HFFc6 (cell line): ENCODE data around the gene HMGB1. TPM values are rescaled to one million over a fixed set of nuclear protein-coding genes. Genes with fewer than 3 reads are reported as not detected.
A peak's percentile ranks its signal among the peaks of the same experiment; 100 is the strongest.
"Not testable (repeated sequence)": the region's sequence is repeated elsewhere in the genome, so short reads cannot be mapped to it uniquely, and the experiment has no call there.

Source experiments
- DNase-seq: peaks from one replicate; pipeline ENCODE4 v3.0.0-alpha.2; 2018
- H3K27ac Mint-ChIP-seq: 2 replicates; pipeline ENCODE4 v1.8.0; 2020; ENCODE audit warnings: mild to moderate bottlenecking, mixed read lengths
- H3K27me3 Mint-ChIP-seq: 2 replicates; pipeline ENCODE4 v1.8.0; 2021; ENCODE audit warnings: mild to moderate bottlenecking, moderate library complexity, mixed read lengths; ENCODE audit not compliant: insufficient read depth
- H3K36me3 Mint-ChIP-seq: 2 replicates; pipeline ENCODE4 v1.8.0; 2021; ENCODE audit warnings: low read depth, mixed read lengths
- H3K4me1 Mint-ChIP-seq: 2 replicates; pipeline ENCODE4 v1.8.0; 2020; ENCODE audit warnings: low read depth, mixed read lengths
- H3K4me3 Mint-ChIP-seq: 2 replicates; pipeline ENCODE4 v1.8.0; 2020; ENCODE audit warnings: mild to moderate bottlenecking, moderate library complexity, mixed read lengths
- H3K9me3 Mint-ChIP-seq: 2 replicates; pipeline ENCODE4 v1.8.0; 2020; ENCODE audit warnings: mild to moderate bottlenecking, mixed read lengths
- CTCF ChIP-seq: fragments of 200-600 bp; sonication (generic); IDR thresholded peaks from 2 replicates; pipeline ENCODE4 v1.5.0; 2021; ENCODE audit warnings: antibody characterized with exemption, mild to moderate bottlenecking
- total RNA-seq, 6 experiments: library from RNA; stranded (reverse); fragmentation: NEBNext Ultra II Directional; extraction: Animal tissue kit (Norgen Biotek cat#: 25700); gene quantifications; 2 replicates in 1 of 6; 3 replicates in 5 of 6; pipeline ENCODE4 v1.2.3, GENCODE V29; 2021

The HMGB1 gene
- total RNA-seq, 6 experiments from 2014 or later, result 259 to 434 (median 377) TPM

GRCh38 chr13:30456290-30456689 lies 9.4 kb downstream of the HMGB1 start:
- Mint-ChIP-seq H3K36me3 (peaks cover 10% of the 10 kb centered on the region), H3K9me3 (no peaks in the 10 kb centered on the region), H3K27ac (peak overlapping the region; percentile 12), H3K4me1 (peaks cover 2% of the 10 kb centered on the region), H3K4me3 (no peak overlapping the region), H3K27me3 (no peaks in the 10 kb centered on the region; the same call in 1 of the 2 replicates)
- TF ChIP-seq CTCF, result no peak
- DNase-seq, result no peak

GRCh38 chr13:30454991-30455390 lies 10.7 kb downstream of the HMGB1 start:
- H3K27ac Mint-ChIP-seq, result no peak overlapping the region
- peaks cover 8% of the 10 kb centered on the region; the same call in 1 of the 2 replicates for H3K36me3 Mint-ChIP-seq
- no peak overlapping the region for H3K4me3 Mint-ChIP-seq
- H3K27me3 Mint-ChIP-seq, result no peaks in the 10 kb centered on the region; the same call in 1 of the 2 replicates
- DNase-seq, result no peak
- TF ChIP-seq CTCF, result no peak
- H3K9me3 Mint-ChIP-seq, result no peaks in the 10 kb centered on the region
- no peaks in the 10 kb centered on the region for H3K4me1 Mint-ChIP-seq

- no peak overlapping the region for H3K27ac Mint-ChIP-seq
- no peak overlapping the region for H3K4me3 Mint-ChIP-seq
- no peaks in the 10 kb centered on the region for H3K4me1 Mint-ChIP-seq
- H3K9me3 Mint-ChIP-seq, result no peaks in the 10 kb centered on the region
- peaks cover 2% of the 10 kb centered on the region; the same call in 1 of the 2 replicates for H3K36me3 Mint-ChIP-seq
- peak; percentile 20 for DNase-seq
- TF ChIP-seq CTCF, result peak; percentile 63
- H3K27me3 Mint-ChIP-seq, result no peaks in the 10 kb centered on the region; the same call in 1 of the 2 replicates
Measured at GRCh38 chr13:30453727-30454126, 12.0 kb downstream of the HMGB1 start.

- not testable (repeated sequence) for H3K9me3 Mint-ChIP-seq, H3K27ac Mint-ChIP-seq, H3K27me3 Mint-ChIP-seq, H3K4me3 Mint-ChIP-seq, H3K36me3 Mint-ChIP-seq, DNase-seq, H3K4me1 Mint-ChIP-seq
Measured at GRCh38 chr13:30451476-30451875, 14.3 kb downstream of the HMGB1 start.

- TF ChIP-seq CTCF, result no peak
Measured at GRCh38 chr13:30450066-30450465, 15.7 kb downstream of the HMGB1 start.

GRCh38 chr13:30448441-30448840 lies 17.3 kb downstream of the HMGB1 start:
- TF ChIP-seq CTCF, result no peak
- DNase-seq, result no peak
- Mint-ChIP-seq H3K27ac (no peak overlapping the region), H3K9me3 (no peaks in the 10 kb centered on the region), H3K4me3 (no peak overlapping the region), H3K27me3 (peaks cover 2% of the 10 kb centered on the region; the same call in 1 of the 2 replicates), H3K4me1 (peaks cover 8% of the 10 kb centered on the region), H3K36me3 (no peaks in the 10 kb centered on the region)

More at GRCh38 chr13:30450066-30450465, 15.7 kb downstream of the HMGB1 start:
- Mint-ChIP-seq H3K27ac (no peak overlapping the region), H3K36me3 (no peaks in the 10 kb centered on the region), H3K27me3 (0 out of 2 replicates have a peak, but pooled peaks cover 2% of the 10 kb centered on the region), H3K4me3 (no peak overlapping the region), H3K9me3 (no peaks in the 10 kb centered on the region), H3K4me1 (peaks cover 8% of the 10 kb centered on the region)
- no peak for DNase-seq
